Endodermal cell (in vitro differentiated cells): ENCODE measurements around the gene BOD1L1. TPM values are rescaled to one million over a fixed set of nuclear protein-coding genes. Genes with fewer than 3 reads are reported as not detected.

ENCODE experiments used
- DNase-seq: peaks from one replicate; pipeline ENCODE4 v3.0.0-alpha.2; 2017
- H3K27ac ChIP-seq: 2 replicates; pipeline ENCODE4 v1.5.1; 2013; ENCODE audit warnings: mild to moderate bottlenecking, low read depth, low read length, moderate library complexity
- H3K27me3 ChIP-seq: 2 replicates; pipeline ENCODE4 v1.6.1; 2013; ENCODE audit warnings: mild to moderate bottlenecking, low read length, moderate library complexity; ENCODE audit not compliant: insufficient read depth, control insufficient read depth, poor library complexity, severe bottlenecking
- H3K36me3 ChIP-seq: 2 replicates; pipeline ENCODE4 v1.7.0; 2013; ENCODE audit warnings: mild to moderate bottlenecking, low read length, moderate library complexity; ENCODE audit not compliant: control insufficient read depth, insufficient read depth
- H3K4me1 ChIP-seq: one replicate; pipeline ENCODE4 v1.7.0; 2013; ENCODE audit warnings: low read length; ENCODE audit not compliant: control insufficient read depth, insufficient read depth
- H3K4me3 ChIP-seq: 2 replicates; pipeline ENCODE4 v1.5.1; 2013; ENCODE audit warnings: mild to moderate bottlenecking, low read length, moderate library complexity
- H3K9ac ChIP-seq: 2 replicates; pipeline ENCODE4 v1.6.1; 2013; ENCODE audit warnings: mild to moderate bottlenecking, low read length, moderate library complexity; ENCODE audit not compliant: poor library complexity, severe bottlenecking; ENCODE audit errors: extremely low read depth
- H3K9me3 ChIP-seq: 2 replicates; pipeline ENCODE4 v1.6.1; 2013; ENCODE audit warnings: mild to moderate bottlenecking, low read length, moderate library complexity; ENCODE audit not compliant: control insufficient read depth
- H3K27ac Mint-ChIP-seq: 2 replicates; pipeline ENCODE4 v1.8.0; 2020; ENCODE audit warnings: mixed read lengths
- H3K27me3 Mint-ChIP-seq: 2 replicates; pipeline ENCODE4 v1.8.0; 2021; ENCODE audit warnings: mild to moderate bottlenecking, mixed read lengths; ENCODE audit not compliant: insufficient read depth
- H3K36me3 Mint-ChIP-seq: 2 replicates; pipeline ENCODE4 v1.8.0; 2020; ENCODE audit warnings: low read depth, mixed read lengths
- H3K4me1 Mint-ChIP-seq: 2 replicates; pipeline ENCODE4 v1.8.0; 2020; ENCODE audit warnings: mixed read lengths
- H3K4me3 Mint-ChIP-seq: 2 replicates; pipeline ENCODE4 v1.8.0; 2020; ENCODE audit warnings: mild to moderate bottlenecking, moderate library complexity, mixed read lengths
- H3K9me3 Mint-ChIP-seq: 2 replicates; pipeline ENCODE4 v1.8.0; 2020; ENCODE audit warnings: mild to moderate bottlenecking, mixed read lengths
- WGBS, 2 experiments: methylation state at CpG; one replicate each; pipeline versions ENCODE4 v1.1.5 to v1.1.7; 2013; ENCODE audit warnings: missing lambda C conversion rate in 2 of 2, mixed read lengths in 1 of 2; ENCODE audit not compliant: insufficient coverage in 1 of 2, insufficient read length in 1 of 2; 5-methylcytosine and 5-hydroxymethylcytosine counted together
- total RNA-seq, 2 donors: library from RNA; stranded (reverse); fragmentation: NEBNext Ultra II Directional in 1 of 2; extraction: Animal tissue kit (Norgen Biotek cat#: 25700) in 1 of 2; gene quantifications; 2 replicates in 1 of 2; 3 replicates in 1 of 2; pipeline ENCODE4 v1.2.1, GENCODE V29; 2021
- TF ChIP-seq, protein P1 (sequence below): fragments of 200-600 bp; sonication (generic); conservative IDR thresholded peaks from 2 replicates; pipeline ENCODE4 v1.5.0; 2021; ENCODE audit warnings: antibody characterized with exemption, mild to moderate bottlenecking

BOD1L1 gene
- total RNA-seq, 2 donors from 2014 or later = 42.5 to 46.3 TPM

DNA sequence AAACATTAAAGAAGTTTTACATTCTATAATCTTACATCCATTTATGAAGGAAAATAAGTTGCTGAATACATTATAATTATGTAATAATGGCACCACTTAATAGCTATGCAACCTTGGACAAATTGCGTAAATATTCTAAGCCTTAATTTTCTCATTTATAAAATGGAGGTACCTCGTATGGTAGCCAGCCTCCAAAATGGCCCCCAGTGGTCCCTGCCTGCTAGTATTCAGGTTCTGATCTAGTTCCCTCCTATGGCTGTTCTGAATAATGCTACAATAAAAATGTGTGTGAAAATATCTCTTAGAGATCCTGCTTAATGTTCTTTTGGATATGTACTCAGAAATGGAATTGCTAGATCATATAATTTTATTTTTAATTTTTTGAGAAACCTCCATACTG, 72.2 kb downstream of the BOD1L1 start:
- Mint-ChIP-seq H3K4me3 (no peak overlapping the region), H3K27me3 (peaks cover 16% of the 10 kb centered on the region), H3K27ac (no peak overlapping the region), H3K4me1 (no peaks in the 10 kb centered on the region), H3K36me3 (no peaks in the 10 kb centered on the region), H3K9me3 (peaks cover 13% of the 10 kb centered on the region)
- Histone ChIP-seq H3K9me3 (no peaks in the 10 kb centered on the region), H3K9ac (no peak overlapping the region), H3K27me3 (peaks cover 2% of the 10 kb centered on the region), H3K4me3 (no peak overlapping the region), H3K27ac (no peak overlapping the region), H3K4me1 (no peaks in the 10 kb centered on the region), H3K36me3 (no peaks in the 10 kb centered on the region)
- WGBS, 2 experiments = 95% methylated on average over 2 of the region's 2 CpGs; no CpG with 5 or more reads in 1 of the 2 experiments
- TF ChIP-seq, protein P1, sequence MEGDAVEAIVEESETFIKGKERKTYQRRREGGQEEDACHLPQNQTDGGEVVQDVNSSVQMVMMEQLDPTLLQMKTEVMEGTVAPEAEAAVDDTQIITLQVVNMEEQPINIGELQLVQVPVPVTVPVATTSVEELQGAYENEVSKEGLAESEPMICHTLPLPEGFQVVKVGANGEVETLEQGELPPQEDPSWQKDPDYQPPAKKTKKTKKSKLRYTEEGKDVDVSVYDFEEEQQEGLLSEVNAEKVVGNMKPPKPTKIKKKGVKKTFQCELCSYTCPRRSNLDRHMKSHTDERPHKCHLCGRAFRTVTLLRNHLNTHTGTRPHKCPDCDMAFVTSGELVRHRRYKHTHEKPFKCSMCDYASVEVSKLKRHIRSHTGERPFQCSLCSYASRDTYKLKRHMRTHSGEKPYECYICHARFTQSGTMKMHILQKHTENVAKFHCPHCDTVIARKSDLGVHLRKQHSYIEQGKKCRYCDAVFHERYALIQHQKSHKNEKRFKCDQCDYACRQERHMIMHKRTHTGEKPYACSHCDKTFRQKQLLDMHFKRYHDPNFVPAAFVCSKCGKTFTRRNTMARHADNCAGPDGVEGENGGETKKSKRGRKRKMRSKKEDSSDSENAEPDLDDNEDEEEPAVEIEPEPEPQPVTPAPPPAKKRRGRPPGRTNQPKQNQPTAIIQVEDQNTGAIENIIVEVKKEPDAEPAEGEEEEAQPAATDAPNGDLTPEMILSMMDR = no peak
- DNase-seq = no peak

DNA sequence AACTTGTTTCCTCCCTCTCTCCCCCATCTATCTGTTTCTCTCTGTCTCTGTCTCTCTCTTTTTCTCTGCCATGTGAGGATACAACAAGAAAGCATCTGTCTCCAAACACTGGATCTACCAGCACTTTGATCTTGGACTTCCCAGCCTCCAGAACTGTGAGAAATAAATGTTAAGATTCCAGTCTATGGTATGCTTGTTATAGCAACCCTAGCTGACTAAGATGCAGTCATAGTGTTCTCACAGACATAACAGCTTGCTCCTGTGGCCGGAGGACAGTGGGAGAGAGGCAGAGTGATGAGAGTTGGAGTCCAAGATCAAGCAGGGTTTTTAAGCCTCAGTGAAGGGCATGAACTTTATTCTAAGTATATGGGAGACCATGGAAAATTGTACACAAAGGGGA, 74.4 kb downstream of the BOD1L1 start:
- no peak overlapping the region for H3K27ac ChIP-seq
- no peaks in the 10 kb centered on the region for H3K36me3 ChIP-seq
- DNase-seq = no peak
- Mint-ChIP-seq H3K27ac (no peak overlapping the region), H3K36me3 (no peaks in the 10 kb centered on the region), H3K4me3 (no peak overlapping the region), H3K27me3 (peaks cover 38% of the 10 kb centered on the region), H3K9me3 (peaks cover 13% of the 10 kb centered on the region), H3K4me1 (peaks cover 4% of the 10 kb centered on the region)
- H3K27me3 ChIP-seq = peaks cover 22% of the 10 kb centered on the region
- H3K4me1 ChIP-seq = no peaks in the 10 kb centered on the region
- TF ChIP-seq, protein P1 = no peak
- no peak overlapping the region for H3K4me3 ChIP-seq
- whole genome bisulfite sequencing, 2 experiments = 85 to 91% methylated on average over 1 of the region's 1 CpG
- H3K9me3 ChIP-seq = no peaks in the 10 kb centered on the region
- no peak overlapping the region for H3K9ac ChIP-seq

DNA sequence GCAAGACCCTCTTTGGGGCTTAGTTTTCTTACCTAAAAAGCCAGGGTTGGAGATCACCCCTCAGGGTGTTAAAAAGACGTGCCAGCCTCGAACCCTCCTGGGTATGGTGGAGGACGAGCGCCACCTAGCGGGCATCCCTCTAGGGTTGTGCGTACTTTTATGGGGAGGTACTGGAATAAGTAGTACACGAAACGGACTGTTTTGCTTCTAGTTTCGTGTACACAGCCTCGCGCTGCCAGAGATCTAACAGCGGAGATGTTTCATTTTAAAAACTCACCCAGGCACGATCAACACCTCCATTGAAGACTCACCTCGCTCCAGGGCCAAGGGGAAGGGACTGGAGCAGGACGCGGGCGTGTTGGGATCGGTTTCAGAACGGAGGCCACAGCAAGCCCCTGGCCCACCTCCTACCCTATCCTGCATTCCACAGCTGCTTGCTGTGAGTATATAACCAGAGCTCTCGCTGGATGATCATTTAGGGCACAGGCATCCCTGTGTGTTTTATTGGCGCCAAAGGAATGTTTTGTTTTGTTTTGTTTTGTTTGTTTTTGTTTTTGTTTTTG, 78.5 kb downstream of the BOD1L1 start:
- Histone ChIP-seq H3K4me1 (no peaks in the 10 kb centered on the region), H3K4me3 (peak overlapping the region; percentile 76), H3K27me3 (peaks cover 57% of the 10 kb centered on the region), H3K36me3 (no peaks in the 10 kb centered on the region), H3K9ac (no peak overlapping the region), H3K9me3 (no peaks in the 10 kb centered on the region), H3K27ac (no peak overlapping the region)
- H3K4me1 Mint-ChIP-seq = peaks cover 14% of the 10 kb centered on the region
- H3K27ac Mint-ChIP-seq = peak overlapping the region; percentile 30
- H3K36me3 Mint-ChIP-seq = no peaks in the 10 kb centered on the region
- peaks cover 68% of the 10 kb centered on the region for H3K27me3 Mint-ChIP-seq
- peaks cover 13% of the 10 kb centered on the region for H3K9me3 Mint-ChIP-seq
- DNase-seq = peak; percentile 98
- H3K4me3 Mint-ChIP-seq = peak overlapping the region; percentile 60
- WGBS, 2 experiments = 0 to 10% methylated on average over 2 to 21 of the region's 21 CpGs
- TF ChIP-seq, protein P1 = peak; percentile 98
